DOHH2 (cell line): ENCODE data around the gene TMEM126B.
"Not testable (repeated sequence)": the region's sequence is repeated elsewhere in the genome, so short reads cannot be mapped to it uniquely, and the experiment has no call there.

Source experiments
- EZH2phosphoT487 ChIP-seq: fragments of 200-600 bp; sonication (generic); IDR thresholded peaks from 2 replicates; pipeline ENCODE4 v1.6.1; 2017; ENCODE audit warnings: borderline replicate concordance, mild to moderate bottlenecking, antibody characterized with exemption, low read length, moderate library complexity, mixed read lengths
- TF ChIP-seq, protein P1 (sequence below): fragments of 200-600 bp; sonication (generic); IDR thresholded peaks from one replicate; pipeline ENCODE4 v1.5.1; 2014; ENCODE audit warnings: antibody characterized with exemption, mild to moderate bottlenecking, low read depth, low read length; ENCODE audit not compliant: poor library complexity, severe bottlenecking

DNA sequence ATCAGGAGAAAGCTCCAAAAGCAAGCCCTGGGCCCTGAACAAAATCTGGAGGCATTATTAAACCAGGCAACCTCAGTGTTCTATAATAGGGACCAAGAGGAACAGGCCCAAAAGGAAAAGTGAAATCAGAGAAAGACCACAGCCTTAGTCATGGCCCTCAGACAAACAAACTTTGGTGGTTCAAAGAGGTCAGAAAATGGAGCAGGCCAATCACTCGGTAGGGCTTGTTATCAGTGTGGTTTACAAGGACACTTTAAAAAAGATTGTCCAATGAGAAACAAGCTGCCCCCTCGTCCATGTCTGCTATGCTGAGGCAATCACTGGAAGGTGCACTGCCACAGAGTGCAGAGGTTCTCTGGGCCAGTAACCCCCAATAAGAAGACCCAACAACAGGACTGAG, 19.1 kb upstream of the TMEM126B start:
- TF ChIP-seq, protein P1, sequence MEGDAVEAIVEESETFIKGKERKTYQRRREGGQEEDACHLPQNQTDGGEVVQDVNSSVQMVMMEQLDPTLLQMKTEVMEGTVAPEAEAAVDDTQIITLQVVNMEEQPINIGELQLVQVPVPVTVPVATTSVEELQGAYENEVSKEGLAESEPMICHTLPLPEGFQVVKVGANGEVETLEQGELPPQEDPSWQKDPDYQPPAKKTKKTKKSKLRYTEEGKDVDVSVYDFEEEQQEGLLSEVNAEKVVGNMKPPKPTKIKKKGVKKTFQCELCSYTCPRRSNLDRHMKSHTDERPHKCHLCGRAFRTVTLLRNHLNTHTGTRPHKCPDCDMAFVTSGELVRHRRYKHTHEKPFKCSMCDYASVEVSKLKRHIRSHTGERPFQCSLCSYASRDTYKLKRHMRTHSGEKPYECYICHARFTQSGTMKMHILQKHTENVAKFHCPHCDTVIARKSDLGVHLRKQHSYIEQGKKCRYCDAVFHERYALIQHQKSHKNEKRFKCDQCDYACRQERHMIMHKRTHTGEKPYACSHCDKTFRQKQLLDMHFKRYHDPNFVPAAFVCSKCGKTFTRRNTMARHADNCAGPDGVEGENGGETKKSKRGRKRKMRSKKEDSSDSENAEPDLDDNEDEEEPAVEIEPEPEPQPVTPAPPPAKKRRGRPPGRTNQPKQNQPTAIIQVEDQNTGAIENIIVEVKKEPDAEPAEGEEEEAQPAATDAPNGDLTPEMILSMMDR = not testable (repeated sequence)
- not testable (repeated sequence) for TF ChIP-seq EZH2phosphoT487
